Endothelial cell of umbilical vein (primary cell): ENCODE results near the gene PGAP6. TPM values are rescaled to one million over a fixed set of nuclear protein-coding genes. Genes with fewer than 3 reads are reported as not detected.

Experiments
- BruUV-seq: library from RNA; stranded (reverse); fragments of 400-500 nt; replicated peaks from 2 replicates; lab custom pipeline; 2021; lab: Mats Ljungman, UMichigan
- CTCF ChIA-PET: fragments of 300-600, 350-600 bp; sonication (Branson Sonifier 250); formaldehyde crosslinking; loops from one replicate; lab custom pipeline; 2021; ENCODE audit warnings: antibody characterized with exemption, inconsistent platforms; lab: Charles Lee
- POLR2A ChIA-PET: fragments of 300-600, 350-600 bp; sonication (Branson Sonifier 250); formaldehyde crosslinking; loops from one replicate; lab custom pipeline; 2021; ENCODE audit warnings: antibody characterized with exemption, inconsistent platforms; lab: Charles Lee
- DNase-seq: peaks from one replicate; pipeline ENCODE4 v3.0.0-alpha.2; 2011; ENCODE audit warnings: low read depth, low spot score
- FAIRE-seq: peaks from 2 replicates; lab custom pipeline; 2011; peaks lifted over from hg19 to GRCh38; lab: Jason Lieb, UNC
- H2AFZ ChIP-seq: 2 replicates; pipeline ENCODE4 v1.6.0; 2012; ENCODE audit warnings: low read depth, low read length, control low read depth, inconsistent platforms
- H3K27ac ChIP-seq: 2 replicates; pipeline ENCODE4 v1.5.1; 2011; ENCODE audit warnings: low read depth, mild to moderate bottlenecking, control low read depth, low read length, moderate library complexity; ENCODE audit not compliant: insufficient read depth
- H3K27me3 ChIP-seq, 2 experiments: 2 replicates each; pipeline versions ENCODE4 v1.6.0 to v1.6.1; 2011; ENCODE audit warnings: low read length in 2 of 2, mixed read lengths in 1 of 2; ENCODE audit not compliant: control insufficient read depth in 2 of 2, insufficient read depth in 2 of 2
- H3K36me3 ChIP-seq, 2 experiments: 2 replicates in 1 of 2; 3 replicates in 1 of 2; pipeline ENCODE4 v1.5.1; 2011; ENCODE audit warnings: low read length in 2 of 2, mild to moderate bottlenecking in 1 of 2, moderate library complexity in 1 of 2; ENCODE audit not compliant: control insufficient read depth in 2 of 2, insufficient read depth in 2 of 2; ENCODE audit errors: extremely low read depth in 1 of 2
- H3K4me1 ChIP-seq: 3 replicates; pipeline ENCODE4 v1.5.1; 2011; ENCODE audit warnings: mild to moderate bottlenecking, low read length; ENCODE audit not compliant: control insufficient read depth, insufficient read depth; ENCODE audit errors: extremely low read depth
- H3K4me2 ChIP-seq: 2 replicates; pipeline ENCODE4 v1.6.1; 2011; ENCODE audit warnings: low read length, control low read depth, mixed read lengths; ENCODE audit not compliant: insufficient read depth
- H3K4me3 ChIP-seq, 3 experiments: fragments of 200-600 bp in 1 of 3; sonication (generic), shearing (Covaris generic) in 1 of 3; replicated peaks in 1 of 3; 2 replicates each; pipeline ENCODE4 v1.5.1; 2011 to 2016; ENCODE audit warnings: control low read depth in 3 of 3, low read length in 3 of 3, mild to moderate bottlenecking in 2 of 3, inconsistent platforms in 1 of 3, low read depth in 1 of 3, moderate library complexity in 1 of 3; ENCODE audit not compliant: insufficient read depth in 1 of 3
- H3K79me2 ChIP-seq: 2 replicates; pipeline ENCODE4 v1.6.0; 2012; ENCODE audit warnings: low read length, inconsistent platforms; ENCODE audit not compliant: control insufficient read depth, insufficient read depth
- H3K9ac ChIP-seq: replicated peaks from 2 replicates; pipeline ENCODE3; 2011; ENCODE audit warnings: low read length, control low read depth; ENCODE audit not compliant: insufficient read depth; ENCODE audit errors: extremely low read depth
- H3K9me1 ChIP-seq: replicated peaks from 3 replicates; pipeline ENCODE4 v1.6.0; 2011; ENCODE audit warnings: mild to moderate bottlenecking, low read length; ENCODE audit not compliant: control insufficient read depth, insufficient read depth; ENCODE audit errors: extremely low read depth
- H3K9me3 ChIP-seq: replicated peaks from 2 replicates; pipeline ENCODE4 v1.5.1; 2012; ENCODE audit warnings: low read length, inconsistent platforms; ENCODE audit not compliant: control insufficient read depth, insufficient read depth
- H4K20me1 ChIP-seq: replicated peaks from 2 replicates; pipeline ENCODE3; 2011; ENCODE audit warnings: mild to moderate bottlenecking, low read length; ENCODE audit not compliant: control insufficient read depth, insufficient read depth; ENCODE audit errors: extremely low read depth
- EZH2 ChIP-seq: IDR thresholded peaks from 2 replicates; pipeline ENCODE4 v1.6.1; 2012; ENCODE audit warnings: borderline replicate concordance, low read depth, mild to moderate bottlenecking, moderate library complexity, low read length, inconsistent platforms; ENCODE audit not compliant: severe bottlenecking
- FOS ChIP-seq: IDR thresholded peaks from 2 replicates; pipeline ENCODE4 v1.6.1; 2011; ENCODE audit warnings: mild to moderate bottlenecking, low read length, moderate library complexity, borderline replicate concordance; ENCODE audit not compliant: insufficient read depth
- GATA2 ChIP-seq: IDR thresholded peaks from 2 replicates; pipeline ENCODE4 v1.7.0; 2011; ENCODE audit warnings: low read depth, mild to moderate bottlenecking, moderate library complexity, mixed read lengths, low read length; ENCODE audit not compliant: insufficient read length, insufficient read depth
- JUN ChIP-seq: IDR thresholded peaks from 2 replicates; pipeline ENCODE4 v1.6.1; 2011; ENCODE audit warnings: borderline replicate concordance, low read depth; ENCODE audit not compliant: insufficient read length, insufficient read depth
- MYC ChIP-seq: IDR thresholded peaks from one replicate; pipeline ENCODE4 v1.6.1; 2011; ENCODE audit warnings: mild to moderate bottlenecking, low read depth, low read length
- POLR2A ChIP-seq: IDR thresholded peaks from 2 replicates; pipeline ENCODE4 v1.6.1; 2012; ENCODE audit warnings: low read depth, mild to moderate bottlenecking, control low read depth, low read length
- POLR2AphosphoS5 ChIP-seq: IDR thresholded peaks from 2 replicates; pipeline ENCODE4 v1.6.1; 2012; ENCODE audit warnings: low read depth, mild to moderate bottlenecking, control low read depth, low read length, moderate library complexity; ENCODE audit not compliant: insufficient read depth
- dilution Hi-C: fragments of 300-500 bp; cut with MboI; formaldehyde crosslinking; loops from one replicate; pipeline ENCODE4 v1.15.0; 2019; ENCODE audit warnings: low sequenced_read_pairs; ENCODE audit not compliant: extremely low pct_ligation_motif_present
- intact Hi-C: fragments of 100-400 bp; cut with micrococcal nuclease; formaldehyde crosslinking; loops from one replicate; pipeline ENCODE4 v1.10.0; 2022
- polyA plus RNA-seq, 4 experiments: library from polyadenylated mRNA; depleted of rRNA in 3 of 4; stranded (reverse) in 3 of 4; unstranded in 1 of 4; fragments of >200 nt; gene quantifications; 2 replicates each; pipeline versions ENCODE4 v1.2.1 to v1.2.3, GENCODE V29; 2011 to 2012; ENCODE audit warnings: missing spikeins in 1 of 4
- total RNA-seq: library from RNA; stranded (reverse); gene quantifications from 2 replicates; pipeline ENCODE4 v1.2.3, GENCODE V29; 2021
- TF ChIP-seq, protein P1 (sequence below): IDR thresholded peaks from 2 replicates; pipeline ENCODE4 v1.6.1; 2011; ENCODE audit not compliant: insufficient read depth, insufficient read length
- TF ChIP-seq, protein P2 (sequence below), 2 donors: IDR thresholded peaks; 1 replicate in 1 of 2; 2 replicates in 1 of 2; pipeline ENCODE4 v1.5.1; 2011; ENCODE audit warnings: low read length in 2 of 2, mild to moderate bottlenecking in 2 of 2, moderate library complexity in 2 of 2, control low read depth in 1 of 2, inconsistent platforms in 1 of 2, low read depth in 1 of 2; ENCODE audit not compliant: insufficient read depth in 1 of 2; ENCODE audit errors: extremely low read depth in 1 of 2

The PGAP6 gene
- total and polyA plus RNA-seq, 2 donors (not counting 3 experiments of a cell fraction or from before 2014, with no cell fraction given) = 89.8 to 365 TPM

DNA sequence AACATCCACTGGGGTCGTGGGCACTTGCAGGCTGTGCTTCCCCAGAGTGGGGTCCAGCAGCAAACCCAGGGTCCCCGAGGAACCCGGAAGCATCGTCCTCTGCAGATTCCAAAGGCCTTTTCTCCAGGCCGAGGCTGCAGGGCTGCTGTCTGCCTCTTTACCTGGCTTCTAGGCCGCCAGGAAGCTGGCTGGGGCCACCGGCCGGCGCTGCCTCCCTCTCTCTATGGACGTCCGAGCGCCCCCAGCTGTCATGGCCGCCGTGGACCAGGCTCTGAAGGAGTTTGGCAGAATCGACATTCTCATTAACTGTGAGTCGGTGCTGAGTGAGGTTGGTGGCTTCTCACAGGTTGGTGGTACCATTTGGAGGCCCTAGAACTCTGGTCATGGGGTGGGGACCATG lies 25.5 kb upstream of the PGAP6 start:
- no peaks in the 10 kb centered on the region for H3K27me3 ChIP-seq
- POLR2A ChIA-PET = no interaction called here
- no peak overlapping the region for H3K27ac ChIP-seq
- peaks cover 3% of the 10 kb centered on the region for H3K4me1 ChIP-seq
- H3K9ac ChIP-seq = no peak overlapping the region
- TF ChIP-seq EZH2 (no peak), MYC (no peak), POLR2AphosphoS5 (no peak), JUN (no peak), GATA2 (no peak), POLR2A (no peak), FOS (no peak)
- TF ChIP-seq, protein P1, sequence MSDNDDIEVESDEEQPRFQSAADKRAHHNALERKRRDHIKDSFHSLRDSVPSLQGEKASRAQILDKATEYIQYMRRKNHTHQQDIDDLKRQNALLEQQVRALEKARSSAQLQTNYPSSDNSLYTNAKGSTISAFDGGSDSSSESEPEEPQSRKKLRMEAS = no peak
- TF ChIP-seq, protein P2, sequence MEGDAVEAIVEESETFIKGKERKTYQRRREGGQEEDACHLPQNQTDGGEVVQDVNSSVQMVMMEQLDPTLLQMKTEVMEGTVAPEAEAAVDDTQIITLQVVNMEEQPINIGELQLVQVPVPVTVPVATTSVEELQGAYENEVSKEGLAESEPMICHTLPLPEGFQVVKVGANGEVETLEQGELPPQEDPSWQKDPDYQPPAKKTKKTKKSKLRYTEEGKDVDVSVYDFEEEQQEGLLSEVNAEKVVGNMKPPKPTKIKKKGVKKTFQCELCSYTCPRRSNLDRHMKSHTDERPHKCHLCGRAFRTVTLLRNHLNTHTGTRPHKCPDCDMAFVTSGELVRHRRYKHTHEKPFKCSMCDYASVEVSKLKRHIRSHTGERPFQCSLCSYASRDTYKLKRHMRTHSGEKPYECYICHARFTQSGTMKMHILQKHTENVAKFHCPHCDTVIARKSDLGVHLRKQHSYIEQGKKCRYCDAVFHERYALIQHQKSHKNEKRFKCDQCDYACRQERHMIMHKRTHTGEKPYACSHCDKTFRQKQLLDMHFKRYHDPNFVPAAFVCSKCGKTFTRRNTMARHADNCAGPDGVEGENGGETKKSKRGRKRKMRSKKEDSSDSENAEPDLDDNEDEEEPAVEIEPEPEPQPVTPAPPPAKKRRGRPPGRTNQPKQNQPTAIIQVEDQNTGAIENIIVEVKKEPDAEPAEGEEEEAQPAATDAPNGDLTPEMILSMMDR (IDR thresholded peaks at IDR 0.05; ENCODE audit: extremely low read depth in 1 of 2, insufficient read depth in 1 of 2, low read depth in 1 of 2, low read length in 2 of 2) = no peak
- no peak overlapping the region for H3K4me3 ChIP-seq
- H3K36me3 ChIP-seq = peaks cover 0 to 8% of the 10 kb centered on the region in 2 experiments
- no peaks in the 10 kb centered on the region for H3K79me2 ChIP-seq
- dilution Hi-C loops (no loop called here), intact Hi-C loops (no loop called here)
- no peak overlapping the region for H3K4me2 ChIP-seq
- H3K9me1 ChIP-seq = no peaks in the 10 kb centered on the region
- FAIRE-seq (no peak), DNase-seq (no peak)
- H4K20me1 ChIP-seq = no peaks in the 10 kb centered on the region
- H3K9me3 ChIP-seq = no peaks in the 10 kb centered on the region
- BruUV-seq = no TSS peak
- CTCF ChIA-PET = no interaction called here
- H2AFZ ChIP-seq = no peak overlapping the region
